Suppressor macrophage treated with lipopolysaccharide for 1 hour (primary cell): ENCODE measurements around the gene CDH5.

ENCODE experiments used
- DNase-seq, 3 donors: peaks; one replicate each; pipeline ENCODE4 v3.0.0-alpha.2; 2020 to 2022

Gene CDH5

DNA sequence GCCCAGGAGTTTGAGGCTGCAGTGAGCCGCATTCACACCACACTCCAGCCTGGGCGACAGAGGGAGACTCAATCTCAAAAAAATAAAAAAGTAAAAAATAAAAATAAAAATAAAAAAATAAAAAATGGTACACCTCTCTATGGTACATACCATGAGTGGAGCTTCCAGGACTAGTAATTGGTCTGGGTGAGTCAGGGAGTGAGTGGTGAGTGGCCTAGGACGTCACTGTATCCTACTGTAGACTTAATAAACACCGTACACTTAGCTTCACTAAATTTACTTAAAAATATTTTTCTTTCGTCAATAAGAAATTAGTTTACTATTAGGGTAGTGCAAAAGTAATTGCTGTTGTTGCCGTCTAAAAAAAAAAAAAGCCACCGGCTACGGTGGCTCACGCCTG, 9.0 kb downstream of the CDH5 start:
- DNase-seq, result no peak

- no peak for DNase-seq
Observed at GRCh38 chr16:66376114-66376513, 9.6 kb downstream of the CDH5 start.

- peak; percentile 51 to 76 (median 65) for DNase-seq
Observed at GRCh38 chr16:66376577-66377305, 10.2 kb downstream of the CDH5 start.

GRCh38 chr16:66377324-66377723, 10.8 kb downstream of the CDH5 start:
- no peak for DNase-seq

- no peak for DNase-seq
Observed at GRCh38 chr16:66378741-66379570, 12.5 kb downstream of the CDH5 start.

- DNase-seq, result no peak
Observed at GRCh38 chr16:66379571-66379941, 13.1 kb downstream of the CDH5 start.

- no peak for DNase-seq
Observed at GRCh38 chr16:66380421-66380820, 13.9 kb downstream of the CDH5 start.

- DNase-seq, result no peak
Observed at GRCh38 chr16:66381585-66382170, 15.2 kb downstream of the CDH5 start.

DNA sequence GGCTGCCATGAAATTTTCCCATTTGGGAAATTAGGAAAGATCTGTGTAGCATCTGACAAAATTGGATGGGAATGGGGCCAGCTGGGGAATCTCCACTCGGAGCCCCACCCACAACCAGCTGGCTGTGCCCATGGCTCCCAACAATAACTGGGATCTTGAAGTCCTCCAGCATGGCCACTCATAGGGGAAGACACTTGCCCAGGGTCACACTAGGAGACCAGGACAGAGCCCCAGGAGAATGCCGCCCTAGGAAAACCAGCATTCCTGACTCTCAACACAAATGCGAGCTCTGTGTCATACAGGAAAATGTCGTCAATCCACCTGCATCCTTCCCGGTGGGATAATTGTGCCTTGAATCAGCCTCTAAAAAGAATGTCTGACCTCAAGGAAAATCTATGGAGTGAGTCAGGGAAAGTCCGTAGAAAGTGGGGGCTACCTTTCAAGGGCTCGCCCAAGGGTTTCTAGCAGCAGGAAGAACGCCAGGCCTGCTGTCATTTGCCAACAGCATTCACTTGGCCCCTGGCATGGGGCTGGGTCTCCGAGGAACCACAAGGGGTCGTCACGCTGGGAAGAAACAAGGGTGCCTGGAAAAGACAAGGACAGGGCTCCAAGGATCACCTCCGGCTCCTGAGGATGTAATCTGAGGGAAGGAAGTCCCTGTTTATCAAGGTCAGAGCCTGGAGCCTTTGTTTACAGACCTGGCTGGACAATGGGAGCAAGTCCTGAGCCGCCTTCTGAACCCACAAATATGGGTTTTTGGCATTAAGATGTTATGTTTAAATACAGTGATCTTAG, 15.9 kb downstream of the CDH5 start:
- DNase-seq, result no peak

- no peak for DNase-seq
Observed at GRCh38 chr16:66382966-66383299, 16.4 kb downstream of the CDH5 start.

GRCh38 chr16:66383551-66383950, 17.1 kb downstream of the CDH5 start:
- no peak for DNase-seq

- no peak for DNase-seq
Observed at GRCh38 chr16:66385415-66385814, 18.9 kb downstream of the CDH5 start.

- no peak for DNase-seq
Observed at GRCh38 chr16:66386629-66387622, 20.4 kb downstream of the CDH5 start.

- DNase-seq, result no peak
Observed at GRCh38 chr16:66387817-66388332, 21.4 kb downstream of the CDH5 start.

DNA sequence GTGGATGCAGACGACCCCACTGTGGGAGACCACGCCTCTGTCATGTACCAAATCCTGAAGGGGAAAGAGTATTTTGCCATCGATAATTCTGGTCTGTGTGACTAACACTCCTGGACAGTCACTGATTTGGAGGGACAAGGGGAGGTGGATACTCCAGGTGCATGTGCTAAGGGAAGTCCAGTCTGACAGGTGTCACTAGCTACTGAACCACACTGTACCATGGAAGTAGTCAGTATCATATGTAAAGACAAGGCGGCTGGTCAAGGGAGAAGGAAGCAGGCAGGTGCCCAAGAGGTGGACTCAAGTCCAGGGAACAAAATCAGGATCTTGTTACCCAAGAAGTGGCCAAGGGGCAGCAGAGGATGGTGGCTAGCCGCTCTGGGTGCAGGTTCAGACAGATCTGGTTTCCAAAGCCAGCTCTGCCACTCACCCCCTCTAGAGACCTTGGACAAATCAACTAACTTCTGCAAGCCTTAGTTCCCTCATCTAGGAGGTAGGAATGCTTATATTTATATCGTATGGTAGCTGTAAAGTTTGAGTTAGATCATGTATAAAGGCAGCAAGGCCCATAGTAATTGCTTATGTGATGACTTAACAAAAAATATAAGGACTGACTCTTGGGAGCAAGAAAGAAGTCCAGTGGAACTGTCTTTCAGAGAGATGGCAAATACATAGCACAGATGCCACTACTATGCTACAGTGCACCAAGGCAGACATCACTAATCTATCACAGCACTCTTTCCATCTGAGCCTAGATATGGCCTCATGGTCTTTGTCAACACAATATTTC, 22.1 kb downstream of the CDH5 start:
- no peak for DNase-seq

DNA sequence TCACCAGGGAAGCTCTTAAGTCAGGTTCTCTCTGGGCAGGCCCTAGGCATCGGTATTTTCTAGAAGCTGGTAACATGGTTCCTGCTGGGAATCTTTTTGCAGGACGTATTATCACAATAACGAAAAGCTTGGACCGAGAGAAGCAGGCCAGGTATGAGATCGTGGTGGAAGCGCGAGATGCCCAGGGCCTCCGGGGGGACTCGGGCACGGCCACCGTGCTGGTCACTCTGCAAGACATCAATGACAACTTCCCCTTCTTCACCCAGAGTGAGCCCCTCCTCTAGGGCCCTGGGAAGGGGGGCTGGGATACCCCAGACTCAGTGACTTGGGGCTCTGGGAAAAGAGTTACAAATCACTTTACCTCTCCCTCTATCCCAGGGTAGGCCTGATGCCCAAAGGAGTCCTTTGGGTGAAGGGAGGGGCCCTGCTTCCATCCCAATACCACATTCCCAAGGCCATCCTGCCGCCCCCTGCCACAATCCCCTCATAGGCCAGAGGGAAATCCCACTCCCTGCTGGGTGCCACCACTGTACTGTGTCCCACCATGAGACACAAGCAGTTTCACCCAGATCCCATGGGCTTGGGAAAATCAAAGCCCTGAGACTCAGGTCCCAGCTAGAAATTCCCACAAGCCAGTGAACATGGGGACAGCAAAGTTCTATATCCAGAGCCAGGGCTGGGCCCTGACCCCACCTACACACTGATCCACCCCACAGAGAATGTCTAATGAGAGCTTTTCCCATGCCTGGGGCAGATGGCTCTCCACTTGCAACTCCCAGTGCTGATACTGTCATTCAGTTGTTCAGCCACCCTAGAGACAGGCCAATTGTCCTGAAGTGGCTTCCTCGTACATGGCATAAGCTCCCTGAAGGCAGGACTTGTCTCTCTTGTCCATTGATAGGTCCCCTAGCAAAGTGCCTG, 23.0 kb downstream of the CDH5 start:
- DNase-seq, result no peak

- no peak for DNase-seq
Observed at GRCh38 chr16:66390346-66391108, 24.0 kb downstream of the CDH5 start.

DNA sequence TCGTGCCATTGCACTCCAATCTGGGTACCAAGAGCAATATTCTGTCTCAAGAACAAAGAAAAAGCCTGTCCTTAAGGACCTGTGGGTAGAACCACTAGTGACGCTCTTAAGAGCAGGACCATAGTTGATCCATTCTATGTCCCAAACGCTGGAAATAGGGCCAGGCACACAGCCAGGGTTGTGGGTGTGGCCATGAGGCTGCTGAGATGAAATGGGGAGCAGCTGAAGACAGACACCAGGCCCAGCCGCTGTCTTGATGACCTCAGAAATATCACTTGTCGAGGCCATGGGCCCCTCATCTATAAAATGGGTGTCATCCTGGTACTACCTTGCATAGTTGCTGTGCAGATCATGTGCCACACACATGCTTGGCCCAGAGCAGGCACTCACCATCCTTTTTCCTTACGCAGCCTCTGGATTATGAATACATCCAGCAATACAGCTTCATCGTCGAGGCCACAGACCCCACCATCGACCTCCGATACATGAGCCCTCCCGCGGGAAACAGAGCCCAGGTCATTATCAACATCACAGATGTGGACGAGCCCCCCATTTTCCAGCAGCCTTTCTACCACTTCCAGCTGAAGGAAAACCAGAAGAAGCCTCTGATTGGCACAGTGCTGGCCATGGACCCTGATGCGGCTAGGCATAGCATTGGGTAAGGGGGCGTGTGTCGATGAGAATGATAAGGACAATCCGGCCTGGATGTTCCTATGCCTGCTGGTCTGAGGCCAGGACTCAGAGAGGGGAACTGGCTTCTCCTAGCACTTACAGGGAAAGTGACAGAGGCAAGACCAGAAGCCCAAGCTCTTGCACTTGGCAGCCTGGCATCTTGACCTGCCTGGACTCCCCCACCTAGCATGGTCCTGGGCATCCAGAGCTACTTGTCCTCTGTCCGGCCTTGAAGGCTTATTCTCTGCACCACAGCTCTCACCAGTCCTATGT, 25.5 kb downstream of the CDH5 start:
- DNase-seq, result no peak
